H1 (cell line): Measurements from ENCODE around the gene DCAF7. TPM values are rescaled to one million over a fixed set of nuclear protein-coding genes. Genes with fewer than 3 reads are reported as not detected.

ENCODE experiments used
- CTCF ChIA-PET: fragments of 300-600 bp; sonication (Branson Sonifier 250); formaldehyde crosslinking; loops from one replicate; lab custom pipeline; 2021; ENCODE audit not compliant: partially characterized antibody; lab: Charles Lee
- POLR2A ChIA-PET: fragments of 300-600 bp; sonication (Branson Sonifier 250); formaldehyde crosslinking; loops from one replicate; lab custom pipeline; 2021; ENCODE audit warnings: inconsistent platforms; ENCODE audit not compliant: partially characterized antibody; lab: Charles Lee
- DNase-seq, 2 experiments: peaks; one replicate each; pipeline versions ENCODE4 v3.0.0 to v3.0.0-alpha.2; 2010 to 2022; ENCODE audit warnings: low spot score in 2 of 2, low read depth in 1 of 2, mixed read lengths in 1 of 2
- FAIRE-seq: peaks from 2 replicates; lab custom pipeline; 2011; peaks lifted over from hg19 to GRCh38; lab: Jason Lieb, UNC
- H2AFZ ChIP-seq: 2 replicates; pipeline ENCODE4 v1.8.1; 2012; ENCODE audit warnings: low read length, inconsistent platforms
- H2AK5ac ChIP-seq: 2 replicates; pipeline ENCODE4 v1.6.1; 2013; ENCODE audit warnings: low read depth, low read length
- H2BK120ac ChIP-seq: replicated peaks from 2 replicates; pipeline ENCODE3; 2013; ENCODE audit warnings: low read depth, low read length, inconsistent platforms
- H2BK12ac ChIP-seq: 2 replicates; pipeline ENCODE4 v1.6.1; 2013; ENCODE audit warnings: low read depth, low read length
- H2BK15ac ChIP-seq: 2 replicates; pipeline ENCODE4 v1.6.1; 2013; ENCODE audit warnings: low read length
- H2BK20ac ChIP-seq: 2 replicates; pipeline ENCODE4 v1.6.1; 2013; ENCODE audit warnings: low read length
- H2BK5ac ChIP-seq: 2 replicates; pipeline ENCODE4 v1.6.1; 2013; ENCODE audit warnings: low read depth, low read length
- H3K14ac ChIP-seq: 2 replicates; pipeline ENCODE4 v1.6.1; 2013; ENCODE audit warnings: inconsistent platforms; ENCODE audit not compliant: insufficient read length
- H3K18ac ChIP-seq: 2 replicates; pipeline ENCODE4 v1.6.1; 2013; ENCODE audit warnings: low read length; ENCODE audit errors: extremely low read depth
- H3K23ac ChIP-seq: 2 replicates; pipeline ENCODE4 v1.6.1; 2013; ENCODE audit warnings: inconsistent platforms; ENCODE audit not compliant: insufficient read length
- H3K23me2 ChIP-seq: 2 replicates; pipeline ENCODE4 v1.6.1; 2013; ENCODE audit warnings: low read depth, low read length
- H3K27ac ChIP-seq: 2 replicates; pipeline ENCODE4 v1.6.1; 2011; ENCODE audit warnings: low read depth, low read length, inconsistent platforms
- H3K27me3 ChIP-seq, 4 experiments: replicated peaks in 1 of 4; 1 replicate in 1 of 4; 2 replicates in 3 of 4; pipeline versions ENCODE4 v1.6.1 to v1.8.1; 2011 to 2013; ENCODE audit warnings: low read length in 3 of 4, mild to moderate bottlenecking in 3 of 4, inconsistent platforms in 2 of 4, mixed read lengths in 2 of 4, moderate library complexity in 1 of 4; ENCODE audit not compliant: control insufficient read depth in 3 of 4, insufficient read depth in 3 of 4; ENCODE audit errors: extremely low read depth in 1 of 4
- H3K36me3 ChIP-seq, 4 experiments: 2 replicates each; pipeline versions ENCODE4 v1.6.1 to v1.8.1; 2011 to 2013; ENCODE audit warnings: mild to moderate bottlenecking in 4 of 4, low read length in 3 of 4, moderate library complexity in 2 of 4, control low read depth in 1 of 4, inconsistent platforms in 1 of 4; ENCODE audit not compliant: insufficient read depth in 4 of 4, control insufficient read depth in 2 of 4
- H3K4ac ChIP-seq: replicated peaks from 2 replicates; pipeline ENCODE3; 2013; ENCODE audit warnings: low read length, low read depth, mixed read lengths, inconsistent platforms; ENCODE audit not compliant: insufficient read length
- H3K4me1 ChIP-seq, 4 experiments: replicated peaks in 1 of 4; 1 replicate in 1 of 4; 2 replicates in 3 of 4; pipeline versions ENCODE4 v1.6.1 to v1.8.1; 2011 to 2013; ENCODE audit warnings: low read length in 3 of 4, inconsistent platforms in 2 of 4, mixed read lengths in 1 of 4; ENCODE audit not compliant: insufficient read depth in 4 of 4, control insufficient read depth in 3 of 4
- H3K4me2 ChIP-seq, 2 experiments: 2 replicates each; pipeline versions ENCODE4 v1.6.1 to v1.8.1; 2011 to 2013; ENCODE audit warnings: low read depth in 2 of 2, low read length in 2 of 2, control low read depth in 1 of 2, inconsistent platforms in 1 of 2, mild to moderate bottlenecking in 1 of 2; ENCODE audit not compliant: insufficient read depth in 1 of 2
- H3K4me3 ChIP-seq, 4 experiments: fragments of 200-600, 300-600 bp in 1 of 4; sonication (generic), shearing (Covaris generic), sonication (Bioruptor Twin) in 1 of 4; 2 replicates each; pipeline versions ENCODE4 v1.5.1 to v1.8.1; 2011 to 2016; ENCODE audit warnings: low read length in 4 of 4, low read depth in 3 of 4, control low read depth in 2 of 4, inconsistent platforms in 2 of 4, mild to moderate bottlenecking in 2 of 4, mixed read lengths in 1 of 4, moderate library complexity in 1 of 4; ENCODE audit not compliant: insufficient read depth in 2 of 4; ENCODE audit errors: extremely low read depth in 1 of 4
- H3K56ac ChIP-seq: replicated peaks from 2 replicates; pipeline ENCODE3; 2013; ENCODE audit warnings: low read depth, mild to moderate bottlenecking, mixed read lengths, low read length, inconsistent platforms; ENCODE audit not compliant: insufficient read length
- H3K79me1 ChIP-seq: 2 replicates; pipeline ENCODE4 v1.6.1; 2013; ENCODE audit warnings: low read depth, low read length, control low read depth
- H3K79me2 ChIP-seq, 2 experiments: 2 replicates each; pipeline versions ENCODE4 v1.6.1 to v1.8.1; 2012 to 2013; ENCODE audit warnings: low read length in 2 of 2, mild to moderate bottlenecking in 2 of 2, inconsistent platforms in 1 of 2; ENCODE audit not compliant: insufficient read depth in 2 of 2, control insufficient read depth in 1 of 2
- H3K9ac ChIP-seq, 4 experiments: replicated peaks in 1 of 4; 1 replicate in 1 of 4; 2 replicates in 3 of 4; pipeline versions ENCODE4 v1.6.1 to v1.8.1; 2011 to 2013; ENCODE audit warnings: low read depth in 3 of 4, low read length in 3 of 4, control low read depth in 2 of 4, mild to moderate bottlenecking in 2 of 4, moderate library complexity in 2 of 4, inconsistent platforms in 1 of 4; ENCODE audit errors: extremely low read depth in 1 of 4
- H3K9me3 ChIP-seq, 2 experiments: 2 replicates each; pipeline versions ENCODE4 v1.6.1 to v1.8.1; 2012 to 2013; ENCODE audit warnings: mild to moderate bottlenecking in 2 of 2, moderate library complexity in 2 of 2, control low read depth in 1 of 2, inconsistent platforms in 1 of 2, low read depth in 1 of 2, low read length in 1 of 2, mixed read lengths in 1 of 2; ENCODE audit not compliant: insufficient read depth in 2 of 2
- H4K20me1 ChIP-seq, 2 experiments: replicated peaks in 1 of 2; 2 replicates each; pipeline versions ENCODE3 to v1.8.1; 2011 to 2013; ENCODE audit warnings: inconsistent platforms in 2 of 2, low read length in 2 of 2, mild to moderate bottlenecking in 1 of 2; ENCODE audit not compliant: insufficient read depth in 2 of 2, control insufficient read depth in 1 of 2
- H4K5ac ChIP-seq: 2 replicates; pipeline ENCODE4 v1.6.1; 2013; ENCODE audit warnings: low read length, low read depth, mixed read lengths, inconsistent platforms; ENCODE audit not compliant: insufficient read length
- H4K8ac ChIP-seq: 2 replicates; pipeline ENCODE4 v1.8.0; 2013; ENCODE audit warnings: mild to moderate bottlenecking, moderate library complexity, low read length, inconsistent platforms; ENCODE audit not compliant: insufficient read depth; ENCODE audit errors: extremely low read depth
- H4K91ac ChIP-seq: replicated peaks from 2 replicates; pipeline ENCODE3; 2013; ENCODE audit warnings: low read length, mixed read lengths, inconsistent platforms; ENCODE audit not compliant: insufficient read length
- CHD1 ChIP-seq: IDR thresholded peaks from 2 replicates; pipeline ENCODE4 v1.6.1; 2012; ENCODE audit warnings: low read depth, low read length, improper control_type of control experiment
- CREB1 ChIP-seq: IDR thresholded peaks from 2 replicates; pipeline ENCODE4 v1.6.1; 2012; ENCODE audit warnings: inconsistent platforms
- E2F6 ChIP-seq: IDR thresholded peaks from 2 replicates; pipeline ENCODE4 v1.6.1; 2012; ENCODE audit warnings: inconsistent platforms
- GTF2F1 ChIP-seq: IDR thresholded peaks from 2 replicates; pipeline ENCODE4 v1.6.1; 2012; ENCODE audit warnings: low read depth, low read length, improper control_type of control experiment, borderline replicate concordance
- HDAC2 ChIP-seq, 2 experiments: fragments of 300-600 bp in 1 of 2; sonication (generic) in 1 of 2; IDR thresholded peaks; 2 replicates each; pipeline ENCODE4 v1.6.1; 2011 to 2012; ENCODE audit warnings: low read depth in 2 of 2, low read length in 2 of 2, mild to moderate bottlenecking in 2 of 2, moderate library complexity in 2 of 2, borderline replicate concordance in 1 of 2, inconsistent platforms in 1 of 2
- KDM5A ChIP-seq: fragments of 200-600 bp; IDR thresholded peaks from 2 replicates; pipeline ENCODE4 v1.7.1; 2012; ENCODE audit warnings: mild to moderate bottlenecking, low read length, inconsistent platforms, mixed read lengths
- MAFK ChIP-seq: IDR thresholded peaks from 2 replicates; pipeline ENCODE4 v1.6.1; 2012; ENCODE audit warnings: low read depth, mild to moderate bottlenecking, improper control_type of control experiment, low read length
- MAX ChIP-seq: IDR thresholded peaks from 2 replicates; pipeline ENCODE4 v1.6.1; 2012; ENCODE audit warnings: inconsistent platforms
- SAP30 ChIP-seq: fragments of 300-600 bp; sonication (generic); IDR thresholded peaks from 2 replicates; pipeline ENCODE4 v1.7.1; 2012; ENCODE audit warnings: low read length, moderate library complexity, mild to moderate bottlenecking, inconsistent platforms; ENCODE audit not compliant: insufficient read depth, insufficient replicate concordance
- WGBS, 2 experiments: shearing (Covaris generic) in 1 of 2; methylation state at CpG; one replicate each; pipeline versions ENCODE4 v1.1.6 to v1.1.7; 2013 to 2015; ENCODE audit warnings: low lambda C conversion rate in 2 of 2, mixed read lengths in 2 of 2, inconsistent platforms in 1 of 2, low coverage in 1 of 2, missing lambda C conversion rate in 1 of 2; ENCODE audit not compliant: insufficient replicate concordance in 2 of 2, insufficient coverage in 1 of 2, insufficient read length in 1 of 2; ENCODE audit errors: extremely low coverage in 1 of 2, missing lambda C conversion rate in 1 of 2; 5-methylcytosine and 5-hydroxymethylcytosine counted together
- polyA plus RNA-seq, 7 experiments: library from polyadenylated mRNA; depleted of rRNA in 3 of 7; stranded (reverse) in 5 of 7; unstranded in 2 of 7; fragments of >200 nt in 5 of 7; fragments of 200-250 nt in 2 of 7; gene quantifications; 1 replicate in 5 of 7; 2 replicates in 1 of 7; 4 replicates in 1 of 7; pipeline versions ENCODE4 v1.2.1 to v1.2.3, GENCODE V29; 2011 to 2013; ENCODE audit warnings: missing spikeins in 2 of 7, mixed read lengths in 2 of 7
- total RNA-seq: library from RNA; stranded (reverse); fragmentation: NEBNext Ultra II Directional; extraction: Animal tissue kit (Norgen Biotek cat#: 25700); gene quantifications from 2 replicates; pipeline ENCODE4 v1.2.1, GENCODE V29; 2021

Gene DCAF7
- total and polyA plus RNA-seq, 2 of the 8 experiments (the other 6 are each of a cell fraction or from before 2014, with no cell fraction given), result 74.9 to 94.1 TPM

GRCh38 chr17:63546308-63547082, 3.8 kb upstream of the DCAF7 start:
- Histone ChIP-seq H3K27ac (no peak overlapping the region), H2BK5ac (no peak overlapping the region), H2BK15ac (no peak overlapping the region), H3K18ac (no peak overlapping the region), H3K36me3 (no peaks in the 10 kb centered on the region), H2BK12ac (no peak overlapping the region), H3K4me2 (no peak overlapping the region), H3K4me3 (no peak overlapping the region), H3K23me2 (peaks cover 9% of the 10 kb centered on the region; the same call in 1 of the 2 replicates), H2AFZ (no peak overlapping the region), H3K4me1 (peaks cover 0 to 9% (median 5%) of the 10 kb centered on the region in 4 experiments; a peak in 5 of 7 replicates), H4K5ac (no peak overlapping the region), H3K79me1 (no peaks in the 10 kb centered on the region), H3K23ac (no peak overlapping the region), H4K8ac (no peak overlapping the region), H4K20me1 (peaks cover 0 to 2% of the 10 kb centered on the region in 2 experiments), H2BK120ac (no peak overlapping the region), H4K91ac (no peak overlapping the region), H3K56ac (no peak overlapping the region), H3K27me3 (no peaks in the 10 kb centered on the region), H3K14ac (no peak overlapping the region), H2AK5ac (no peak overlapping the region), H3K4ac (no peak overlapping the region), H3K79me2 (peaks cover 0 to 6% of the 10 kb centered on the region in 2 experiments; a peak in 2 of 4 replicates), H3K9ac (no peak overlapping the region), H3K9me3 (no peaks in the 10 kb centered on the region), H2BK20ac (no peak overlapping the region)
- DNase-seq (no peak), FAIRE-seq (no peak)
- CTCF ChIA-PET, result interaction anchor here (0.8 to 1.4 kb wide), 6 partner anchors 9 to 100 kb away, joined by 3 to 5 read pairs (median 4); partner anchors contain the start of gene CYB561
- TF ChIP-seq GTF2F1 (no peak), KDM5A (no peak), CREB1 (no peak), E2F6 (no peak), MAFK (no peak), MAX (no peak), HDAC2 (IDR thresholded peaks at IDR 0.05; ENCODE audit: borderline replicate concordance in 1 of 2, low read depth in 2 of 2, low read length in 2 of 2) (no peak), CHD1 (no peak), SAP30 (no peak)
- WGBS, 2 experiments, result 84% methylated on average over 9 of the region's 9 CpGs; no CpG with 5 or more reads in 1 of the 2 experiments
- POLR2A ChIA-PET, result interaction anchor here (1.4 kb wide), 1 partner anchor 15 kb away, joined by 5 read pairs; no protein-coding TSS in a partner anchor
